ENCODE data around the gene FHL5. TPM values are rescaled to one million over a fixed set of nuclear protein-coding genes. Genes with fewer than 3 reads are reported as not detected.

FHL5 gene
- polyA plus RNA-seq, 1 experiment: not detected

DNA sequence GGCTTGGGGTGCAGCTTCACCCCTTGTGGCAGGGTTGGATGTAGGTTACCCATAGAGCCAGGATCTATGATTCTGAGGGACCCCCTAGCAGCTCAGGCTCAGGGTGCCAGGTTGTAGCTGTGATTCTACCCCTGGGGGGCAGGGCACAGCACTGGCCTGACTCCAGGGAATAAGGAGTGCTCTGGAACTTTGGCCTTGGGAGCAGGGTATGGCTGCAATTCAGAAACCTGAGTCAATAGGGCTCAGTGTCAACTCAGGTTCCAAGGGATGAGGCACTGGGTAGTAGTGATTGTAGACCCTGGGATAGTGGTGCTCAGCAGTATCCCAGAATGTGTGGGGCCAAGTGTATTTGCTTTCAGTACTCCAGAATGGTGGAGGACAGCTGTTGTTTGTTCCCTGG is 8.6 kb downstream of the FHL5 start:
- H3K27me3 ChIP-seq (ENCODE audit: control insufficient read depth, insufficient read depth, low read length): no peaks in the 10 kb centered on the region
- H3K4me3 ChIP-seq (ENCODE audit: low read depth, low read length): no peak overlapping the region
- H3K9me3 ChIP-seq (ENCODE audit: control insufficient read depth, insufficient read depth, low read length): no peaks in the 10 kb centered on the region; the same call in 1 of the 2 replicates
- ChIA-PET CTCF (no interaction called here), POLR2A (no interaction called here)
- no peak for DNase-seq (ENCODE audit: low read depth, low spot score)
- no peak overlapping the region for H3K27ac ChIP-seq (ENCODE audit: low read depth, low read length)
- TF ChIP-seq, protein P1, sequence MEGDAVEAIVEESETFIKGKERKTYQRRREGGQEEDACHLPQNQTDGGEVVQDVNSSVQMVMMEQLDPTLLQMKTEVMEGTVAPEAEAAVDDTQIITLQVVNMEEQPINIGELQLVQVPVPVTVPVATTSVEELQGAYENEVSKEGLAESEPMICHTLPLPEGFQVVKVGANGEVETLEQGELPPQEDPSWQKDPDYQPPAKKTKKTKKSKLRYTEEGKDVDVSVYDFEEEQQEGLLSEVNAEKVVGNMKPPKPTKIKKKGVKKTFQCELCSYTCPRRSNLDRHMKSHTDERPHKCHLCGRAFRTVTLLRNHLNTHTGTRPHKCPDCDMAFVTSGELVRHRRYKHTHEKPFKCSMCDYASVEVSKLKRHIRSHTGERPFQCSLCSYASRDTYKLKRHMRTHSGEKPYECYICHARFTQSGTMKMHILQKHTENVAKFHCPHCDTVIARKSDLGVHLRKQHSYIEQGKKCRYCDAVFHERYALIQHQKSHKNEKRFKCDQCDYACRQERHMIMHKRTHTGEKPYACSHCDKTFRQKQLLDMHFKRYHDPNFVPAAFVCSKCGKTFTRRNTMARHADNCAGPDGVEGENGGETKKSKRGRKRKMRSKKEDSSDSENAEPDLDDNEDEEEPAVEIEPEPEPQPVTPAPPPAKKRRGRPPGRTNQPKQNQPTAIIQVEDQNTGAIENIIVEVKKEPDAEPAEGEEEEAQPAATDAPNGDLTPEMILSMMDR (IDR thresholded peaks at IDR 0.05; ENCODE audit: low read depth, low read length): no peak

DNA sequence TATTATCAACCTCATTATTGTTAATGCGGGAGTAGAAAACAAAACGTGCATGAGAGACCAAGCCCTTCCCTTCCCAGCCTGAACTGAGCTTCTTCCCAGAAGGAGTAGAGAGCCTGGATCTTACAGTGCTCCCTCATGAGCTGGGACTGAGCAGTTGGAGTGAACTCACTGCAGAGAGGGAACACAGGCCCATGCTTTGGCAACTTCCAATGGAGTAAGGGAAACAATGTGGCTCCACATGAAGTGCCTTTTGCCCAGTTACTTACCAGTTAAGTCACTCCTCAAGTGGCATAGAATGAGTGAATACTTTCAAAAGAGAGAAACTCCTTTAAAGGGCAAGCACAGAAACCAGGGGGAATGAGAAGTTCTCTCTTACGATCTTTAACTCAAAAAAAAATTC is 12.4 kb downstream of the FHL5 start:
- H3K9me3 ChIP-seq (ENCODE audit: control insufficient read depth, insufficient read depth, low read length): no peaks in the 10 kb centered on the region; the same call in 1 of the 2 replicates
- no peak overlapping the region for H3K27ac ChIP-seq (ENCODE audit: low read depth, low read length)
- H3K4me3 ChIP-seq (ENCODE audit: low read depth, low read length): no peak overlapping the region
- DNase-seq (ENCODE audit: low read depth, low spot score): no peak
- TF ChIP-seq, protein P1 (IDR thresholded peaks at IDR 0.05; ENCODE audit: low read depth, low read length): no peak
- ChIA-PET CTCF (no interaction called here), POLR2A (no interaction called here)
- no peaks in the 10 kb centered on the region for H3K27me3 ChIP-seq (ENCODE audit: control insufficient read depth, insufficient read depth, low read length)

DNA sequence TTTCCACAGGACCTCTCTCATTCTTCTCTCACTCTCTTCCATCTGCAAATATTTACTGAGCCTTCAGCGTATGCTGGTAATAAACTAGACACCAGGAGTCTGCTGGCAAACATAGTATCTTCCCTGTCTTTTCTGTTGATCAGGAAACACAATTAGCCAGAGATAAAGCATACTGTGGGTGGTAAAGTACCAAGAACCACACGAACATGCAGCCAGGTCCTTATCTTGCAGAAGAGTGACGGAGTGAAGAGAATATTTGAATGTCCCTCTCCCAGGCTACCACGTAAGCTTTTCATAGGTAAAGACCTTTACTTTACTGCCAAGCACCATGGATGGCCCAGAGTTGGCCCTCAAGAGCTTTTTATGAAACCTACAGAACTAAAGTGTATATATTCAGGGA is 13.3 kb downstream of the FHL5 start:
- no peak for DNase-seq (ENCODE audit: low read depth, low spot score)
- Histone ChIP-seq H3K4me3 (ENCODE audit: low read depth, low read length) (no peak overlapping the region), H3K27me3 (ENCODE audit: control insufficient read depth, insufficient read depth, low read length) (no peaks in the 10 kb centered on the region), H3K9me3 (ENCODE audit: control insufficient read depth, insufficient read depth, low read length) (no peaks in the 10 kb centered on the region; the same call in 1 of the 2 replicates), H3K27ac (ENCODE audit: low read depth, low read length) (no peak overlapping the region)
- TF ChIP-seq, protein P1 (IDR thresholded peaks at IDR 0.05; ENCODE audit: low read depth, low read length): no peak
- ChIA-PET POLR2A (interaction anchor here (0.5 kb wide), 1 partner anchor 261 kb away, joined by 3 read pairs; the partner anchor contains the start of gene GPR63), CTCF (no interaction called here)

DNA sequence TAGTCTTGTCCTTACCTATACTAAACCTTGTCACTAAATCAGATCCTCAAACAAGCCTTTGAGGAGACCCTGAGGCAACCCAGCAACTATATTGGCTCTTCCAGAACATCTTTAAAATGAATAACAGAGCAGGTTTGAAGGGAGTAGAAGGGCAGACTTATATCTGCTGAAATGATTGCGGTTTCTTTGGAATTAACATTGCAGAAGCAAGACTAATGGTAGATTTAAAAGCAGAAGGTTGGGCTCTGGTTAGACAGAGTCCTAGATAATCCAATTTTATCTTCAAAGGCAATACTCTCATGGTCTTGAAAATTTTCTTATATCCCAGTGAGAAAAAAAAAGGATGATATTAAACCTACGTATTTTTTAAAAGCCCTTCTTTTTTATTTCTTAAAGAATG is 19.1 kb downstream of the FHL5 start:
- DNase-seq (ENCODE audit: low read depth, low spot score): no peak
- POLR2A ChIA-PET: no interaction called here
- H3K27me3 ChIP-seq (ENCODE audit: control insufficient read depth, insufficient read depth, low read length): no peaks in the 10 kb centered on the region
- H3K4me3 ChIP-seq (ENCODE audit: low read depth, low read length): no peak overlapping the region
- CTCF ChIA-PET: no interaction called here
- TF ChIP-seq, protein P1 (IDR thresholded peaks at IDR 0.05; ENCODE audit: low read depth, low read length): no peak
- H3K9me3 ChIP-seq (ENCODE audit: control insufficient read depth, insufficient read depth, low read length): no peaks in the 10 kb centered on the region
- H3K27ac ChIP-seq (ENCODE audit: low read depth, low read length): no peak overlapping the region

DNA sequence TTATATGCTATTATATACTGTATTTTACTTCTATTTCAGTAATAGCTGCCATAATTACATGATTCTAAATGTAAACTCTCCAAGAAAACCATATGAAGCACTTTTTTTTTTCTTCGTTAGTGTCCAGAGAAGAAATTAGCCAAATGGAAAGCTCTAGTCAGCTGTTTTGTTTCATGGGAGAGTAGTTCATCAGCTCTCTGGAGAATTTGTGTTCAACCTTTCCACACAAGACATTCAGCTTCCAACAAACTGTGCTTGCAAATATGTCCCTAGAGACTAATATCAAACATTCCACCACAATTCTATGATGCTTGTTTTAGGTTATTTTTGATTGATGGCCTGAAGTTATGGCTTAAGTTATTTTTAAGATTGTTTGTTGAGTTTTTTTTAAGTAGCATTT is 19.5 kb downstream of the FHL5 start:
- no peak overlapping the region for H3K4me3 ChIP-seq (ENCODE audit: low read depth, low read length)
- no peak overlapping the region for H3K27ac ChIP-seq (ENCODE audit: low read depth, low read length)
- no peak for DNase-seq (ENCODE audit: low read depth, low spot score)
- H3K27me3 ChIP-seq (ENCODE audit: control insufficient read depth, insufficient read depth, low read length): no peaks in the 10 kb centered on the region
- no peaks in the 10 kb centered on the region for H3K9me3 ChIP-seq (ENCODE audit: control insufficient read depth, insufficient read depth, low read length)
- CTCF ChIA-PET: no interaction called here
- TF ChIP-seq, protein P1 (IDR thresholded peaks at IDR 0.05; ENCODE audit: low read depth, low read length): no peak
- POLR2A ChIA-PET: no interaction called here

All from AG04450 (cell line).